ENCODE data around the gene NUP54.

NUP54 gene

DNA sequence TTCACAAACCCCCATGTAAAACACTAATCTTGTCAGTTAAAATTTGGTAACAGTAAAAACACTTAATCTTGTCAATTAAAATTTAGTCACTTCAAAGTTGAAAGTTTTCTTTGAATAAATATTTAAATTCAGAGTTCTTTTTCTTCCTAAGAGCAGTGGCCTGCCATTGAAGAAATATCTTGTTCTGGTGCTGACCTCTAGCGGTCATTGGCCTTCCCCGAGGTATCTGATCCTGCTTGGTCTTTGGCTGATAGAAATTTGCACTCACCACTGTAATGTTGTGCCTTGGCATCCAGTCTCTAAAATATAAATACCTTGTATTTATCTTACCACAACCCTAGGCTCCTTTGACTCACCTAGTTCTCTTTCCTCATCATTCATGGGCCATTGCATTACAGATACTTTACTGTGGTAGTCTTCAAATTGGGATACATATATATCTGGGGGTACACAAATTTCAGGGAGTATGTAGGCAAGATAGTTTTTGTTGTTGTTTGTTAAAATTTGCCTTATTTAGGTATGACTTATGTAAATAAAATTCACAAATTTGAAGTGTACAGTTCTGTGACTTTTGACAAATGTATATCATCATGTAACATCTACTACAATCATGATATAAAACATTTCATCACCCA lies 80.4 kb downstream of the NUP54 start:
- DNase-seq, result peak; percentile 31

DNA sequence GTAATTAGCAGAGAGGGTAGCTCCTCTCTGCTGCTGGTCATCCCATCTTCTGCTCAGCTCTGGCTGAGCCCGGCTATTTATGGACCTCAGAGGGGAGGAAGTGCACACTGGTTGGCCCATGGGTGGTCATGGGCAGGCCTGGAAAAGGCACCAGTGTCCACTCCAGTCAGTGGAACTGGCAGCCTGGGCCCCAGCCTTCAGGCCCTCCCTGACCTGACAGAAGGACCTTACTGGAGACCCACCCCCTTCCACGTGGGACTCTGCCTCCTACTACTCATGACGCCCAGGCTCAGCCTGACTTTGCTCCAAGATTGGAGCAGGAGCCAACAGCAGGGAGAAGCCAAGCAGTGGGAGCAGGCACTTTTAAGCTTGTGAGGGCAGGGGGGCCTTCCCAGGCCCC lies 81.7 kb downstream of the NUP54 start:
- no peak for DNase-seq

All from activated effector memory CD4-positive, alpha-beta T cell treated with Interleukin-2 at 50 U/mL for 16 hours (primary cell).